IPS DF 6.9 (cell line): ENCODE data around the gene ZNF74.

Experiments
- DNase-seq: peaks from one replicate; pipeline ENCODE4 v3.0.0-alpha.2; 2013; ENCODE audit warnings: low read depth, low spot score
- H3K27ac ChIP-seq: one replicate; pipeline ENCODE4 v1.5.1; 2013; ENCODE audit warnings: low read length, control low read depth
- H3K27me3 ChIP-seq: 2 replicates; pipeline ENCODE4 v1.6.1; 2013; ENCODE audit warnings: mild to moderate bottlenecking, low read length; ENCODE audit not compliant: control insufficient read depth, insufficient read depth
- H3K36me3 ChIP-seq: 2 replicates; pipeline ENCODE4 v1.6.1; 2013; ENCODE audit warnings: low read length; ENCODE audit not compliant: control insufficient read depth, insufficient read depth
- H3K4me1 ChIP-seq: 2 replicates; pipeline ENCODE4 v1.6.1; 2013; ENCODE audit warnings: low read length; ENCODE audit not compliant: control insufficient read depth, insufficient read depth
- H3K4me3 ChIP-seq: 2 replicates; pipeline ENCODE4 v1.5.1; 2013; ENCODE audit warnings: mild to moderate bottlenecking, low read length
- H3K9me3 ChIP-seq: 2 replicates; pipeline ENCODE4 v1.6.1; 2013; ENCODE audit warnings: low read length, inconsistent platforms; ENCODE audit not compliant: control insufficient read depth, insufficient read depth
- WGBS: extraction: QIAGEN DNeasy Blood & Tissue Kit; methylation state at CpG from one replicate; pipeline ENCODE4 v1.1.7; 2013; ENCODE audit warnings: mixed read lengths, missing lambda C conversion rate; ENCODE audit not compliant: insufficient read length, insufficient coverage; 5-methylcytosine and 5-hydroxymethylcytosine counted together

ZNF74 gene

DNA sequence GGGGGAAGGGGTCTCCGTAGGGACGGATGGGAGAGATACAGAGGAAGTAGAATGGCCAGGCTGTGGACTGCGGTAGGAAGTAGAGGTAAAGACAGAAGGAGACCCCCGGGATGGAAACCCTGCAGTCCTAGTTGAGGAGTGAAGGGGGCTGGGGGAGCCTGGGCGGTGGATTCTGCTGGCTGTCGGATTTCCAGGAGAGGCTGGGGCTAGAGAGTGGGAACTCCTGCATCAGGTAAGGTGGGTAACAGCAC lies 44.4 kb downstream of the ZNF74 start:
- WGBS, result no CpG with 5 or more reads among the region's 6 CpGs

GRCh38 chr22:20438678-20439492 lies 44.9 kb downstream of the ZNF74 start:
- H3K27me3 ChIP-seq, result peaks cover 16% of the 10 kb centered on the region
- no peak overlapping the region for H3K27ac ChIP-seq
- DNase-seq, result no peak
- WGBS, result no CpG with 5 or more reads among the region's 13 CpGs
- H3K4me3 ChIP-seq, result no peak overlapping the region
- no peaks in the 10 kb centered on the region for H3K9me3 ChIP-seq
- H3K36me3 ChIP-seq, result no peaks in the 10 kb centered on the region
- H3K4me1 ChIP-seq, result peaks cover 2% of the 10 kb centered on the region

More for the DNA sequence above, 44.4 kb downstream of the ZNF74 start:
- Histone ChIP-seq H3K27ac (no peak overlapping the region), H3K9me3 (no peaks in the 10 kb centered on the region), H3K4me1 (peaks cover 2% of the 10 kb centered on the region), H3K27me3 (peaks cover 16% of the 10 kb centered on the region), H3K36me3 (no peaks in the 10 kb centered on the region), H3K4me3 (peak overlapping the region; percentile 42; the same call in 1 of the 2 replicates)
- DNase-seq, result no peak

GRCh38 chr22:20439556-20439927 lies 45.6 kb downstream of the ZNF74 start:
- DNase-seq, result no peak
- Histone ChIP-seq H3K27me3 (peaks cover 16% of the 10 kb centered on the region), H3K36me3 (no peaks in the 10 kb centered on the region), H3K27ac (no peak overlapping the region), H3K4me3 (no peak overlapping the region), H3K9me3 (no peaks in the 10 kb centered on the region), H3K4me1 (peaks cover 2% of the 10 kb centered on the region)
- no CpG with 5 or more reads among the region's 4 CpGs for WGBS

DNA sequence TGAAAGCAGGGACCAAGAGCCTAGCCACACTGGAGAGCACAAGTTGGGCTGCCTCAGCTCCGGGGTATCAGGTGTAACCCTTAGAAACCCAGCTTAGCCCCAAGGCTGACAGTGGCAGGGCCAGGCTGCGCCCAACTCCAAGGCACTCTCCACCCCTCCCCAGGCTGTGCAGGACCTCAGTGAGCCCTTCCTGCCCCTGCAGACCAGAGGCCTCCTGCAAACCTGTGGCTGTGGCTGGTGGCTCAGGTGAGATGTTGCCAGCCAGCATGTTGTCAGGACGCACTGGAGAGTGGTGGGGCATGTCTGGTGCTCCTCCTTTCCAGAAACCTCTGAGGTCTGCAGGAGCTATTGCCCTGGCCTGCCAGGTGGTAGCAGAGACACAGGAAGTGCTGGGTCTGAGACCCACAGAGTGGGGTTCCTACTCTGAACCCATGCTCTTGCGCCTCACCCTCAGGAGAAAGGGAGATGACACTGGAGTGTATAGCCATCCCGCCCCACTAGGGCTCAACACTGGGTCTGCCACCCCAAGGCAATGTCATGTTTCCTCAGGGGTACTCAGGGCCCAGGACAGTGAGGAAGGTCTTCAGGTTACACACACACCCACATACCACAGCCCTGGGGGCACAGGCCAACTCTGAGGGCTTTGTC lies 46.1 kb downstream of the ZNF74 start:
- DNase-seq, result no peak
- Histone ChIP-seq H3K9me3 (no peaks in the 10 kb centered on the region), H3K36me3 (no peaks in the 10 kb centered on the region), H3K4me3 (no peak overlapping the region), H3K27me3 (peaks cover 16% of the 10 kb centered on the region), H3K4me1 (peaks cover 2% of the 10 kb centered on the region), H3K27ac (no peak overlapping the region)
- no CpG with 5 or more reads among the region's 5 CpGs for WGBS

DNA sequence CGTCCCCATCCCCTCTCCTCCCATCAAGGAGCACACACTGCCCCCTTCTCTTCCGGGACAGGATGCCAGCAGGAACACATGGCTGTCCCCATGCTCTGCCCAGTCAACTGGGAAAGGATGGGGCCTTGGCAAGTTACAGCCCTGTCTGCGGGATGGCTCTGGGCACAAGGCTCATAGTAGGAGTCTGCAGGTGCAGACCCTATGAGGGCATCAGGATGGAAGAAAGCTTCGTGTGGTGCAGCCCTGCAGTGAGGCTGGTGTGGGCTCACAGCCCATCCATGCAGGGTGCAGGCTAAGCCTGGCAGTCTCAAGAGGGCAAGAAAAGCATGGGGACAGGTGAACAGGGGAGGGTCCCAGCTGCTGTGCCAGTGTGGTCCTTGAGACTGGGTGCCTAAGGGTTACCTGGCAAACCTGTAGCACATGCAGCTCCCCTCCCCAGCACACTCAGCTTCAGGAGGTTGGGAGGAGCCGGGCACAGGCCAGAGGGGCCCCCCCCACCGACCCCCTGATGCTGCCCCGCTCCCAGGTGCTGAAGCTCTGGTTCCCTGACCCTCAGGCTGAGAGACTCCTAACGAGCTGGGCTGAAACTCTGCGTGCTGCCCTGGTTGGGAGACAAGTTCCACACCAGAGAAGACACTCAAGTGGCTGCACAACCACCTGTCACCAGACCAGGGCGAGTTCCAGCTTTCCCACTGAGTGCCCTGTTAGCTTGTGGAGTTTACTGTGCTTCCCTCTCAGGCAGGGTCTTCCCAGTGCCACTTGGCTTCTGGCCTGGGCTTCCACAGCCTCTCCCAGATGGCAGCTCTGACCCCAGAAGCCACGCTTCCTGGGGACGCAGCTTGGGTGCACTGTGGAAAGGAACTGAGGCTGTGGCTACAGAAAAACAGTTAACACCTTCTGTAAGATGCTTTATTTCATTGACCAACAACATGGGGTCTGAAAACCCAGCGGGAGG lies 47.0 kb downstream of the ZNF74 start:
- Histone ChIP-seq H3K27ac (no peak overlapping the region), H3K9me3 (no peaks in the 10 kb centered on the region), H3K36me3 (no peaks in the 10 kb centered on the region), H3K27me3 (peaks cover 11% of the 10 kb centered on the region), H3K4me3 (no peak overlapping the region), H3K4me1 (peaks cover 2% of the 10 kb centered on the region)
- WGBS, result no CpG with 5 or more reads among the region's 13 CpGs
- DNase-seq, result no peak

GRCh38 chr22:20441631-20442484 lies 47.9 kb downstream of the ZNF74 start:
- Histone ChIP-seq H3K27ac (no peak overlapping the region), H3K27me3 (peaks cover 6% of the 10 kb centered on the region), H3K4me3 (no peak overlapping the region; the same call in 1 of the 2 replicates), H3K4me1 (peaks cover 2% of the 10 kb centered on the region), H3K9me3 (no peaks in the 10 kb centered on the region), H3K36me3 (no peaks in the 10 kb centered on the region)
- WGBS, result no CpG with 5 or more reads among the region's 21 CpGs
- DNase-seq, result no peak

DNA sequence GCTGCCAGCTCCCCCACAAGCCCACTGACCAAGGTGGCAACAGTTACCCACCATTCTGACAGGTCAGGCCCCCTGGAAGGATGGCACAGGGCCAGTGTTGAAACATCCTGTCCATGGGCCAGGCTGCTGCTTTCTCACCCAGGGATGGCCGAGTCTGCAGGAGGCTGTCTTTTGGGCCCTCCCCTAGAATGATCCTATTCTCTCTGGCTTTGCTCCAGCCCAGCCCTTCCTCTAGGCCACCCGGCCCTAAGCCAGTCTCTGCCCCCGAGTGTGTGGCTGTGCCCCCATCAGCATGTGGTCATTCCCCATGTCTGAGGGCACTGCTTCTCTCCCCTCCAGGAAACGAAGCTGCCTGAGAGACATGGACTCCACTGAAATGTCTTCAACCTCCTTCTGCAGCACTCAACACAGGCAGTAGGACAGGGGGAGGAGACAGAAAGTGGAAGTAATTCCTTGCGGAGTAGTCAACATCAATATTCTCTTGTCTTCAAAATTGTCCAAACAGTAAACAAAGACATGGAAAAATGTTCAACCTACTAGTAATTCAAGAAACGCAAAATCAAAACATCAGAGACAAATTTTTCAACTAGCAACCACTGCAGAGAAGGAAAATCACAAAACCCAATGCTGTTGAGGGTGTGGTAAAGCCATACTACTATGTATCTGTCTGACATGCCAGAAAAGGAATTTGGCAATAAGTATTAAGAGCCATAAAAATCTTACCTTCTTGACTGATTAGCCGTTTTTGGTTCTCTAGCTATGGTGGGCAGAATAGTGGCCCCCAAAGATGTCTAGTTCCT lies 48.7 kb downstream of the ZNF74 start:
- H3K9me3 ChIP-seq, result no peaks in the 10 kb centered on the region
- no peak overlapping the region for H3K27ac ChIP-seq
- no peak for DNase-seq
- peaks cover 2% of the 10 kb centered on the region; the same call in 1 of the 2 replicates for H3K27me3 ChIP-seq
- H3K36me3 ChIP-seq, result no peaks in the 10 kb centered on the region
- no peak overlapping the region; the same call in 1 of the 2 replicates for H3K4me3 ChIP-seq
- no CpG with 5 or more reads among the region's 7 CpGs for WGBS
- H3K4me1 ChIP-seq, result peaks cover 2% of the 10 kb centered on the region

DNA sequence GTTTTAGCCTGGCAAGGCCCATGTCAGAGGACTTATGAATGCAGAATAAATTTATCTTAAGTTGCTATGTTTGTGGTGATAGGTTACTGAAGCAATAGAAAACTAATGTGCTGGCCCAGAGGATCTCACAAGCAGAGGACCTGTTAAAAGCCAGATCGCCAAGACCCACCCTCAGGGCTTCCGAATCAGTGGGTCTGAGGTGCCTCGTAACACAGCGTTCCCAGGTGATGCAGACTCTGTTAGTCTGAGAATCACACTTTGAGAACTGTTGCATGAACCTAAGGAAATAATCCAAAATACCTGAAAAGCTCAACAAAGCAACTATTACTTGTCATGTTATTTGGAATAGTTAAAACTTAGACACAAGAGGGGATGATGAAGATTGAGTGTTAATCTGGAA lies 50.4 kb downstream of the ZNF74 start:
- no peaks in the 10 kb centered on the region for H3K36me3 ChIP-seq
- no peak overlapping the region for H3K27ac ChIP-seq
- WGBS, result no CpG with 5 or more reads among the region's 4 CpGs
- H3K4me1 ChIP-seq, result no peaks in the 10 kb centered on the region
- H3K4me3 ChIP-seq, result no peak overlapping the region
- H3K9me3 ChIP-seq, result no peaks in the 10 kb centered on the region
- DNase-seq, result no peak
- H3K27me3 ChIP-seq, result no peaks in the 10 kb centered on the region

GRCh38 chr22:20446383-20446970 lies 52.5 kb downstream of the ZNF74 start:
- no peak overlapping the region for H3K27ac ChIP-seq
- H3K27me3 ChIP-seq, result no peaks in the 10 kb centered on the region
- no peak overlapping the region for H3K4me3 ChIP-seq
- no peaks in the 10 kb centered on the region for H3K4me1 ChIP-seq
- H3K36me3 ChIP-seq, result no peaks in the 10 kb centered on the region
- WGBS, result no CpG with 5 or more reads among the region's 21 CpGs
- no peak for DNase-seq
- H3K9me3 ChIP-seq, result no peaks in the 10 kb centered on the region
